Stimulated activated naive CD4-positive, alpha-beta T cell (primary cell): ENCODE measurements around the gene GPC6.

Experiments
- DNase-seq, 6 experiments: peaks; one replicate each; lab custom pipeline; 2025; lab: John Stamatoyannopoulos, UW

The GPC6 gene

DNA sequence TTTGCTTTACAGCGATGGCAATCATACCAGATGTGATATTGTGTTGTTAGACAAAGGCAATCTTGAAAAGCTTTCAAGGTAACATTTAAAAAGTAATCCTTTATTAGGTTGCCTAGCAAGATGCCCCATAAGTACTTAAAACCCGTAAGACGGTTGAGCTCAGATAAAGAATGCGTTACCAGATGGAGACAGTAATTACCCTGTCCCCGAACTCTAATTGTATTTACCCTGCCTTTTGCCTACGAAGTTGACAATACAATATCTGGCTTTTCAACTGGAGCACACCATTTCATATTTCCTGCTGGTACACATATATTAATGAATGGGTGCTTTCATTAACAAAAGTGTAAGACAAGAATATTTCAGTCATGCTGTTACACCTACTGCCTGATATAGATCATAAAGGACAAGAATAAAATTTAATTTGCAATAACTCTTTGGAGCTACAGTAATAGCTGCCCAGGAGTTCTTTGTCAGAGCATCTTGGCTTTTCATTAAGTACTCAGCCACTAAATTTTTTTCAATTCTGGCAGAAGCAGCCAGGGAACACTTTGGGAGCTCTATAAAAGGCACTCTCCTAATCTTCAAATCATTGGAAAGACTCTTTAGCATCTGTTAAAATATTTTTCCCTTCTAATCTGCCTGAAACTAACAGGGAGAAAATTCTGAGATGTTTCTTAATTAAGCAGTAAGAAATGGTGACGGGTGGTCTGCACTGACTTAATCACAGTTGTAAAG, 1189.1 kb downstream of the GPC6 start:
- no peak for DNase-seq

DNA sequence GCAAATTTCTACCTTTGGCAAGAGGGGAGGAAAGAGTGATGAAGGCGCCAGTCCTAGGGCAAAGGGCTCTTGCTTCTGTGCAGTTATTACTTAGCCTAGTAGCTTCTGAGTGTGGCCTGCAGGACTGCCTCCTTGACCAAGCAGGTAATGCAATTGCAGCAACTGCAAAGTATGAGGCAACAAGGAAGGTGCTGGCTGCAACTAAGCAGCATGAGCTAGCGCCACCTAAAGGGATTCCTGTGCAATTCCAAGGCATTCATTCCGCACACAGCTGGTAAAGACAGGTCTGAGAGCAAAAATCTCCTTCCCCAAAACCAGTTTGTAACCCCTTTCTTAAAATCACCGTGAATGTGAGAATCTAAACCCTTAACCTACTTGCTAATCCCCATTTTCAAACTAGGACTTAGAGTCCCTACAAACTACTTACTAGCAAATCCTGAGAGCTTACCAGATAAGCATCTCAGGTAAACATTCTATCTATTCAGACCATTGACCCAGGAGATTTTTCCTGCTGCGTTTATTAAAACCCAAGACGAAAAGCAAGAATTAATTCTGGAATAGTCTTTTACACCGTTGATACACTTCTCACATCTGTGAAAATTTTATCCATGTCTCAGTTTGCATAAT, 1190.0 kb downstream of the GPC6 start:
- no peak for DNase-seq

DNA sequence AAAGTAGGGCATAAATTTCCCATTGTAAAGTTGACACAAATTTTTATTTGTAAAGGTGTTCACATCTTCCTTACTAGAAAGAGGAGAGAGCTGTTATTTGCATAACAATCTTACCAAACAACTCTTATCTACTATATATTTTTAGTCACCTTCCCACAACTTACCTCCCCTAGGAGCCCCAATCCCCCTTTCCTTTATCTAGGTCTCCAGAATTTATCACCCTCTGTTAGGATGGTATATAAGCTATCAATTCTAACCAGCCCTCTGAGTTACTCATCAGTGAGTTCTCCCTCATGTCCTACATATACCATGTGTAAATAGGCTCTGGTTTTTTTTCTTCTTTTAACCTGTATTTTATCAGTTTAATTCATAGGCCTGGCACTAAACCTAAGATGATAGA, 1190.7 kb downstream of the GPC6 start:
- DNase-seq, result no peak

DNA sequence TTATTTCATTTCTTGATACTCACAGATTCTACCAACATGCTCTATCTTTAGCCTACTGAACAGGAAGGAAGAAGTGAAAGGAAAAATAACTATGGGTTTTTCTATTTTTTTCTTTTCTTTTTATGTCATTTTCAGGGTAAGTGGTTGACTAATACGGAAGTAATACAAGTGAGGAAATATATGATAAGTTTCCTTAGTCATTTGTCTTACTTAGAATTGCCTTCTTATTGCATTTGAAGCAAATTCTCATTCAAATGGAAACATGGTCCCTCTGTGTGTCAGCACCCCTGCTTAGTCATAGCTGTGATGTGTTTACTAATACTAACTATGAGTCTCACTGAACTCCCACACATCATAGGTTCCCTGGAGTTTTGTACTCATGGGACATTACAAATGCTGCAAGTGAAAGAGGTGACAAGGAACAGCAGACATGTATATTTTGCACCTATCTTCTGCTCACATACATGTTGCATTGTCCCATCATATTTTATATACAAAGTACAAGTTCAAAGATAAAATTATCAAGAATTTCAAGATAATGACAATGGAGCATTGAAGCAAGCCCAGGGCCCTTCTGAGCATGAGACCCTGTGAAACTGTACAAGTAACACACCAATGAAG, 1192.8 kb downstream of the GPC6 start:
- peak in 3 of 6 experiments; percentile 22 to 42 (median 33) for DNase-seq

DNA sequence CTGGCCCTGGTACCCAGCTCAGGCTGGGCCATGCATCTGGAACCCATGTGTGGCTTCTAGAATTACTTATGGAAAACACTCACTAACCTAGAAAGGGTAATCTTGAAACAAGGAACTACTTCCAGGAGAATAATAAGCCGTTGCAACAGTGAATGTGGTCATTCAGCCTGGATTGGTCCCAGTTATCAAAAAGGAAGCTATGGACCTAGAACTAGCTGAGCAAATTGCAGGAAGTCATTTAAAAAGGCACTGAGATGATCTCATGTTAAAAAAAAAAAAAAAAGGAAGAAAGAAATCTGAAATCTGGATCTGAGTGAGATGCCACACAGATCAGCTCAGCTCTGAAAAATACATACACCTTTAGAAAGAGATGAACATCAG, 1193.3 kb downstream of the GPC6 start:
- DNase-seq, result peak in 1 of 6 experiments; percentile 3

DNA sequence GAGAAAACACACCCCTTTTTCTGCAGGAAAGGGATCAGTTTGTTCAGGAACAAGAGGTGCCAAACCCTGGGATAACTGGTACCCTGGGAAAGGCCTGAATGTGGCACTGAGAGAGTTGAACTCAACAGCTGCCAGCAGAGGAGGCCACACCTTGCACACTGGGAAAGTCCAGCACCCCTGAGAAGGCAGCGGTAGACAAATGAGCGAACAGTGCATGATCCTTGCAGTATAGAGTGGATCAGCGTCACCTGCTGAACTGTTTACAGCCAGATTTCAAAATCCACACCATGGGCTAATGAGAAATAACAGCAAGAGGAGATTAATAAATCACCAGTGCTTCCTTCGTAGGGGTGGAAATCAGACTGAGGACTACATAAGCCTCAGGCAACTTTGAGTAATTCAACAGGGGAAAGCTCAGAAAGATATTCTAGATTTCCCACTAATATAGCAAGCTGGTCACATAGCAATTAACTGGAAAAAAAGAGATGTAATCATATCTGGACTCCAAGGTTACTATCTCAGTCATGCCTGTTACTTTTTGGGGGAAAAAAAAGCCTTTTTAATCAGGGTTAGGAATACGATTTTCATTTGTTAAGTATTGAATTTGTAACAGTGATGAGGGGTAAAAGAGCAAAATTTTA, 1200.8 kb downstream of the GPC6 start:
- DNase-seq, result no peak

DNA sequence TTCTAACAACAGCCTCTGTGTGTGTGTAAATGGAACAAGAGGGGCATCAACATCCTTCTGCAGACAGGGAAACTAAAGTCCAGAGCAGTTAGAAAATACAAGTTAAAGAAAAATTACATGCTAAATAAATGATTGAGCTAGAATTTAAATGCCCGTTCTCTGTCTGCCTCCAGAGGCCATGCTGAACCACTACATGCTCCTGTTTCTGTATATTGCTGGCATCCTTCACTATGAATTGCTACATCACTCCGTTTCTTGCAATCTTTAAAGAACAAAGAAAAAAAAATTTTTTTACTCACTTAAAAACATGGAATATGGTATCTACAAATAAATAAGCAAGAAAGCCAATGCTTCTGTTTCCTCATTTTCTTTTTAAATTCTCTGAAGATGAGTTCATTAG, 1205.0 kb downstream of the GPC6 start:
- no peak for DNase-seq

DNA sequence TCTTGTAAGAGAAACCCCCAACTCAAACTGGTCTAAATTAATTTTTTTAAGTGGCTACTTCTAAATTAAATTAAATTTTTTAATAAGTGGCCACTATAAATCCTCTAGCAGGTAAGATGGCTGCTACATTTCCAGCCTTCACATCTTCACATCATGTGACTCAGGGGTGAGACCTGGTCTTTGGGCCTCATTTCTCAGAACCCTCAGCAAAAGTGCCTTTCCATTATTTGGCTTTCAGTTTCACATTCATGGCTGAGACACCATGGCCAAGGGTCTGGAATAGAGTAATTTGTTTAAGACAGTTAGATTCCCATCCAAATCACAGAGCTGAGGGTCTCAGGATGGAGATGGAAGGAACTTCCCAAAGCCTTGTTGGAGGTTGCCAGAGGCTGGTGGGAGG, 1205.4 kb downstream of the GPC6 start:
- no peak for DNase-seq

DNA sequence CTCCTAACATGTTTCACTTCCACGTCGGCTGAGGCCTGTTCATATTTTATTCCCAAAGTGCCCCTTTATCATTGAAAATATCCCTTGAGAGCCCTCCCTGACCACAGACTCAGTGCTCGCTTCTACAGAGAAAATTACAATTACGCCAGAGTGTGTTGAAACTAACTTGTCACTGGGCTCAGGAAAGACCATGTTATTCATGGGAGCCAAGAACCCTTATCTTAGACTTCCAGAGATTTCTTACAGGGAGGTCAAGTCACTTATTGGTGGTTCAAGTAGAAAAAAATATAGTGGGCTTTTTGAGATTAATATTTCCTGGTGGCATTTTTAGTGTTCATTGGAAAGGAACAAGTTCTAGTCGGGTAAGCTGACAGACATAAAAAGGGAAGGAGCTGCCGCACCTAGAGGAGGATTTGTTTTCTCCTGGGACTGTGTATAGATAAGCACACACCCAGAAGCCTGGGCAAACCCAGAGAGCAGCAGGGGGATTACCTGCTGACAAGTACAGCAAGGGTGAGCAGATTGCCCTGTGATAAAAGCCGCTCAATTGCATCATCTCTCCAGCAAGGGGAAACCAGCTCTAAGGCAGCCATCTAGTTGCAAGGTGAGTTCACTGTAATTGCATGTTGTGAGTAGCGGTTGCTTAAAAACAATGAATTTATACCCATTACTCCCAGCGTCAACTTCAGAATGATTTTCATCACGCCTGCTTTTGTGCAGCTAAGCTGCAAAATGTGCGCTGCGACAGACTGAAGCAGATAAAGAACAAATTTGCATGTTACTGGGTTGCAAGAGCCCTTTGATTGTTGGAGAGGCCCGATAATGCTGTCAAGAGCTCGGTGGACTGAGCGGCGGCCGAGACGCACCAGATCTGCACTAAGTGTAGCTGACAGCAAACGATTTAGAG, 1206.7 kb downstream of the GPC6 start:
- DNase-seq, result no peak

DNA sequence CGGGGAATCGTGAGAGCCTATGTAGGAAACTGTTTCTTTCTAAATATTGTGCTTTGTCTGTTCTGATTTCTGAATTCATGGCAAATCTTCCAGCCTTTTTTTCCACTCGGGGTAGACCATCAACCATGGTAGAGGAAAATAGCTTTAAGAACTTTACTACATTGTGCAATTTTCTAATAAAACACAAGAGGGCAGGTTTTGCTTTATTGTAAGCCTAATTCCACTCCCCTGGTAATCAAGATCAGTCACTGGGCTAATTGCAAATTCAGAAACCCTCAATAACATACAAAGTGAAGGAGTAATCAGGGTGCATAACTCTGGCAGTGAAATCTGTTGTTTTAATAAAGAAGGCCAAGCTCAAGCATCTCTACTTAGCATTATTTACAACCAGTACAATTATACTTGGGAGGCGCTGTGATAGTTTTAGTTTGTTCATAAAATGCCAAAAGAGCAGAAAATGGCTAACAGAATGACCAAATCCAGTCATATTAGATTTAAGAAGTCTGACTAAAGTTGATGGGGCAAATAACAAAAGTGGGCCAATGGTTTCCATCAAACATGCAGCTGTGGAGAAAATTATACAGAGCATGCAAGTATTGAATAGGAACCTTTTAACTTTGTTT, 1209.1 kb downstream of the GPC6 start:
- peak in 3 of 6 experiments; percentile 9 to 61 (median 60) for DNase-seq

DNA sequence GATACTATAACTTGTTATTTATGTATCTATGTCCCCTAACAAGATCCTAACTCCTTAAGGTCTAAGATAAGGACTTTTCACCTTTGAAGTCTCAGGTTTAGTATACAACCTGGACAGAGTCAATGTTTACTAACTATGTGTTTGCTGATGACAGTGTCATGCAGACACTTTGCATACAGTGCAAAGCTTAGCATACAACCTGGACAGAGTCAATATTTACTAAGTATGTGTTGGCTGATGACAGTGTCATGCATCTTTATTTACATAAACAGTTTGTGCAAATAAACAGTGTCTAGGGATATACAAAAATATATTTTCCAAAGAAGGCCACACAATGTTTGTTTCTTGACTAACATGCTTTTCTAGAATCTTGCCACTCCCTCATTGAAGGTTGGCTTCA, 1218.2 kb downstream of the GPC6 start:
- no peak for DNase-seq

DNA sequence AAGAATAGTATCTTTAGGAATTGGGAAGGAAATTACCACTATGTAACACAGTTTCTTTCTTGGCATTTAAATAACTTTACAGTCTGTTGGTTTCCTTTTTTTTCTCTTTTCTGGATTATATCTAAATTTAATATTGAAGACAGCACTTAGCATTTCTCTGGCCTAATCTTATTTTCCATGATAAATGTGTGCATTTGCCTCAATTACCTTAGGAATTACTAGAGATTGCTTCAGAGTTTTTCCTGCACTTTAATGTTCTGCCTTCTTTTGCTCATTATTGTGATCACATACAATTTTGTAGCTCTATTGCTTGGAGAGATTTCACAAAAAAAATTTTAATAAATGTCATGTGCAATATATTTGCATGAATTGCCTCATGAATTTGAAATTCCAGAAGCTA, 1227.7 kb downstream of the GPC6 start:
- no peak for DNase-seq

DNA sequence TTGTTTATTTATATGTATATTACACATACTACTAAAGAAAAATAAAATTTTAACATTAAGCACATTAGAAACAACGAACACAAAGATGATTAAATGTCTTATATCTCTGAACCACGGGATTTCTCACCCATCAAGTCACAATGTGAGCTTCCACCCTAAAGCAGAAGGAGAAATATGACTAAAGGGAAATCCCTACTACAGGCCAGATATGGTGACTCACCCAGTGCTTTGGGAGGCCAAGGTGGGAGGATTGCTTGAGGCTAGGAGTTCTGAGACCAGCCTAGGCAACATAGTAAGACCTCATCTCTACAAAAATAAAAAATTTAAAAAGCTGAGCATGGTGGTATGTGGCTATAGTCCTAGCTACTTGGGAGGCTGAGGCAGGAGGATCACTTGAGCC, 1228.3 kb downstream of the GPC6 start:
- DNase-seq, result no peak

DNA sequence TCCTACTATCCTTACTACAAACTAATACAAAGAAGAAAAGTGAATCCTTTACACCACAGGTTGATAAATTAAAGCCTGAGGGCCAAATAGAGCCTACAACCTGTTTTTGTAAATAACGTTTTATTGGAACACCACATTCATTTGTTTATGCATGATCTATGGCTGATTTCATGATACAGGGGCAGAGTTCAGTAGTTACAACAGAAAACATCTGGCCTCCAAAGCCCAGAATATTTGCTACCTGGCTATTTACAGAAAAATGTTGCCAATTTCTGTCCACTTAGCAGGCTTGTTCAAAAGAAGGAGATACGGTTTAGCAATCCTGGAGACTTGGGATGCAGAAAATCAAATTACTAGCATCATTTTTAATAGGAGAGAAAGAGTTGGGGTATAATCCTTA, 1228.8 kb downstream of the GPC6 start:
- DNase-seq, result no peak
